ENCODE measurements around the gene NRL. TPM values are rescaled to one million over a fixed set of nuclear protein-coding genes. Genes with fewer than 3 reads are reported as not detected.

NRL gene
- total and polyA plus RNA-seq, 8 donors = 0.37 to 2.4 (median 1.4) TPM

DNA sequence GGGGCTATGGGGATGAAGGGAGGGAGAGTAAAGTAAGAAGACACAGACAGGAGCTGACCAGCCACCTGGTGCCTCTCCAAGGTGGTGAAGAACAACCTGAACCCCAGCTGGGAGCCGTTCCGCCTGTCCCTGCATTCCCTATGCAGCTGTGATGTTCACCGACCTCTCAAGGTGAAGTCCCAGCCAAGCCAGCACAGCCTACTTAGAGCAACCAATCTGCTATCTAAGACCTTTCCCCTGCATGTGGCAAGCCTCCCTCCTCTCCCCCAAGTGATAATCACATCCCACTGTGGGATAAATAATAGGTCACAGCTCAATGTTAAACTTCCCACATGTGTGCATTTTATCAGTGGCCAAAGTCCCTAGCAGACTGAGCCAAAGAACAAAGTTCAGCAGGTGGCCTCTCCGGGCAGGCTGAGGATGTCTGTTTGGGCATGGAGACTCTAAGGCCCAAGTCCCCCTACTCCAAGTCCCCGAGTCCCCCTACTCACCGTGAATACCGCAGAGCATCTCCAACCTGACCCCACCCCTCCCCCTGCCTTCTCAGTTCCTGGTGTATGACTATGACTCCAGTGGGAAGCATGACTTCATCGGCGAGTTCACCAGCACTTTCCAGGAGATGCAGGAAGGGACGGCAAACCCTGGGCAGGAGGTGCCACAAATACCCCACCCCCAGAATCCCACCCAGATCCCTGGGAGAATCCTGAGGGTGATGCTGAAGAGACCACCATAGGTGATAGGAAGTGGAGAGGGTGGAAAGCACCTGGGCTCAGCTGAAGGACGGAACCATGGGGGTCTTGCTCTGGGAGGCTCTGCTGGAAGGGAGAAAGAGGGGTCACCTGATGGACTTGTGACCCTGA lies 39.9 kb downstream of the NRL start:
- ATAC-seq (peak; percentile 39 to 77 (median 58)), FAIRE-seq (no peak), DNase-seq (peak in 2 of 6 donors; percentile 34 to 53)
- Histone ChIP-seq H3K9me3 (no peaks in the 10 kb centered on the region), H3K27ac (no peak overlapping the region), H3K4me1 (peaks cover 0 to 5% (median 0%) of the 10 kb centered on the region in 3 donors), H3K4me3 (no peak overlapping the region), H3K36me3 (no peaks in the 10 kb centered on the region), H3K27me3 (no peaks in the 10 kb centered on the region)
- intact Hi-C loops (cut with DNase I) = no loop called here
- TF ChIP-seq, protein P1, sequence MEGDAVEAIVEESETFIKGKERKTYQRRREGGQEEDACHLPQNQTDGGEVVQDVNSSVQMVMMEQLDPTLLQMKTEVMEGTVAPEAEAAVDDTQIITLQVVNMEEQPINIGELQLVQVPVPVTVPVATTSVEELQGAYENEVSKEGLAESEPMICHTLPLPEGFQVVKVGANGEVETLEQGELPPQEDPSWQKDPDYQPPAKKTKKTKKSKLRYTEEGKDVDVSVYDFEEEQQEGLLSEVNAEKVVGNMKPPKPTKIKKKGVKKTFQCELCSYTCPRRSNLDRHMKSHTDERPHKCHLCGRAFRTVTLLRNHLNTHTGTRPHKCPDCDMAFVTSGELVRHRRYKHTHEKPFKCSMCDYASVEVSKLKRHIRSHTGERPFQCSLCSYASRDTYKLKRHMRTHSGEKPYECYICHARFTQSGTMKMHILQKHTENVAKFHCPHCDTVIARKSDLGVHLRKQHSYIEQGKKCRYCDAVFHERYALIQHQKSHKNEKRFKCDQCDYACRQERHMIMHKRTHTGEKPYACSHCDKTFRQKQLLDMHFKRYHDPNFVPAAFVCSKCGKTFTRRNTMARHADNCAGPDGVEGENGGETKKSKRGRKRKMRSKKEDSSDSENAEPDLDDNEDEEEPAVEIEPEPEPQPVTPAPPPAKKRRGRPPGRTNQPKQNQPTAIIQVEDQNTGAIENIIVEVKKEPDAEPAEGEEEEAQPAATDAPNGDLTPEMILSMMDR (IDR thresholded peaks at IDR 0.05) = no peak
- WGBS, 2 donors = 41 to 47% methylated on average over 11 of the region's 11 CpGs

DNA sequence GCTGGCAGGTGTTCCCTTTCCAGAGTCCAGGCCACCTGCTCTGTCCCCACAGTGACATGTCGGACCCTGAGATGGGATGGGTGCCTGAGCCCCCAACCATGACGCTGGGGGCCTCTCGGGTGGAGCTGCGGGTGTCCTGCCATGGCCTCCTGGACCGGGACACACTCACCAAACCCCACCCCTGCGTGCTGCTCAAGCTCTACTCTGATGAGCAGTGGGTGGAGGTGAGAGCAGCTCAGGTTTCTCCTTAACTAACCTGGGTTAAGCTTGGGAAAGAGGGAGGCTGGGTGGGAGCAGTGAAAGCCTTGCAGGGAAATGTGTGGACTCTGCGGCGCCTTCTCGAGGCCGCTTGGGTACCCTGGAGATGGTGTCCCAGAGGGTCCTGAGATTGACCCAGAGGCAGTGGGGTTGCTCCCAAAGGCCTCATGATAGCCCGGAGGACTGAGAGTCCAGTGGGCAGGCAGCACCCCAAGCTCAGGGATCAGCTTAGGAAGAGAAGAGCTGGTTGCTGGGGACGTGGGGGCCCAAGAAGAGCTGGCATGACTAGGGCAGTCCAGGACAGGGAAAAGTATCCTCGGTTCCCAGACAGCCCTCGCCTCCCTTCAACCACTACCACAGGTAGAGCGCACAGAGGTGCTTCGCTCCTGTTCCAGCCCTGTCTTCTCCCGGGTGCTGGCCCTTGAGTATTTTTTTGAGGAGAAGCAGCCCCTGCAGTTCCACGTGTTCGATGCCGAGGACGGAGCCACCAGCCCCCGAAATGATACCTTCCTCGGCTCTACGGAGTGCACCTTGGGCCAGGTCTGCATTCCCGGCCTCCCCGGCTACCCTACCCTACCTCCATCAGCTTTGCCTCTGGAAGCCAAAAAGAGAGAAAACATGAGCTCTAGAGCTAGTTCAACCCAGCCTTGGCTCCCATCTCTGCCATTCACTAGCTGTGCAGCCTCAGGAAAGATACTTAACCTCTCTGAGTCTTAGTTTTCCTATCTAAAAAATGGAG lies 41.6 kb downstream of the NRL start:
- Histone ChIP-seq H3K4me3 (no peak overlapping the region), H3K4me1 (peaks cover 0 to 5% (median 0%) of the 10 kb centered on the region in 3 donors), H3K27ac (no peak overlapping the region), H3K9me3 (no peaks in the 10 kb centered on the region), H3K36me3 (no peaks in the 10 kb centered on the region), H3K27me3 (no peaks in the 10 kb centered on the region)
- FAIRE-seq = no peak
- WGBS, 2 donors = 83 to 86% methylated on average over 26 of the region's 26 CpGs
- peak in 1 of 6 donors; percentile 46 for DNase-seq
- TF ChIP-seq, protein P1 (IDR thresholded peaks at IDR 0.05) = no peak
- no peak for ATAC-seq
- intact Hi-C loops (cut with DNase I) = no loop called here

DNA sequence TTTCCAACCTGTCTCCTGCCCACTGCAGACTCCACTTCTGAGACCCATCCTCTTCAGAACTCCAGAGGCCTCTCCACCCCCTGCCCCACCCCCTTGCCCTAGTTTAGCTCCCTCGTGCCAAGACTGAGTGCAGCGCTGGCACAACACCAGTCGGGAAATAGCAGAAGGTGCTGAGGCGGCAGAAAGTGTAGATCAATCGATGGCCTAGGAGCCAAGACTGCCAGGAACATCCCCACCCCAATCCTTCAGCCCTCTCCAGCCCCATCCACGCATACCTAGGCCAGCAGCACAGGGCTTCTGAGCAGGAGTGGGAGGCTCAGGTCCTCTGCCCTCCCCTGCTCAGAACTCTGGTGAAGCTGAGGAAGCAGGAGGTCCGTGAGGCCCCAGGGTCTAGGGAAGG lies 42.3 kb downstream of the NRL start:
- Histone ChIP-seq H3K4me3 (no peak overlapping the region), H3K27me3 (no peaks in the 10 kb centered on the region), H3K27ac (no peak overlapping the region), H3K9me3 (no peaks in the 10 kb centered on the region), H3K4me1 (peaks cover 0 to 5% (median 0%) of the 10 kb centered on the region in 3 donors), H3K36me3 (no peaks in the 10 kb centered on the region)
- intact Hi-C loops (cut with DNase I) = no loop called here
- ATAC-seq = peak; percentile 17 to 67 (median 36)
- TF ChIP-seq, protein P1 (IDR thresholded peaks at IDR 0.05) = no peak
- no peak for FAIRE-seq
- peak in 2 of 6 donors; percentile 47 to 73 for DNase-seq
- WGBS, 2 donors = 32 to 47% methylated on average over 7 of the region's 7 CpGs

DNA sequence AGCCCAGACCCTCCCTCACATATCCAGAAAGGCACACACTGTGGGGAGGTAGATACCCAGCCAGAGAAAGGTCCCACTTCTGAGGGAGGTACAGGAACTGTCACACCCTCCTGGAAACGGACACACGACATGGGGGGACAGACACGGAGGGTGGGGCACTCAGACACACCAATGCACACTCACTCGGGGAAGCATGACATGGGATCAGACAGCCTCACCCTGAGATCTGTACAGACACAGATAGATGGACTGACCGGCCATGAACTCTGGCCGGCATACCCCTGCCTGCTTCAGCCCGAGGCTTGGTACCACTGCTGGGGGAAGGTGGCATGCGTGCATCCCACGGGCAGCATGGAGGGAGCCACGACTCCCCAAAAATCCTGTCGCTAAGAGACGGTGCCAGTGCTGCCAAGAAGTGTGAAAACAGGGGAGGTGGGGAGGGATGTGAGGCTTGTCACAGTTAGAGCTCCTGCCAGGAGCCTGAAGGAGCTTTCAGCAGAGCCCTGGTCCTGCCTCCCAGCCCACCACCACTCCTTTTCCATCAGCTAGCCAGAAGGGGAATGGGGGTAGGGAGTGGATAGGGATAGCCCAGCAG lies 42.8 kb downstream of the NRL start:
- DNase-seq (peak in 1 of 6 donors; percentile 27), ATAC-seq (no peak), FAIRE-seq (no peak)
- TF ChIP-seq, protein P1 (IDR thresholded peaks at IDR 0.05) = no peak
- WGBS, 2 donors = 61 to 65% methylated on average over 12 of the region's 12 CpGs
- intact Hi-C loops (cut with DNase I) = no loop called here
- no peak overlapping the region for H3K27ac ChIP-seq
- no peaks in the 10 kb centered on the region for H3K36me3 ChIP-seq
- H3K4me3 ChIP-seq = no peak overlapping the region
- peaks cover 0 to 5% (median 0%) of the 10 kb centered on the region in 3 donors for H3K4me1 ChIP-seq
- no peaks in the 10 kb centered on the region for H3K9me3 ChIP-seq
- H3K27me3 ChIP-seq = no peaks in the 10 kb centered on the region

Data from pancreas (tissue), 10 donors.